Glutamatergic neuron (in vitro differentiated cells): ENCODE results near the gene RPP25L. TPM values are rescaled to one million over a fixed set of nuclear protein-coding genes. Genes with fewer than 3 reads are reported as not detected.

Experiments used
- DNase-seq: peaks from one replicate; pipeline ENCODE4 v3.0.0; 2022
- H3K27ac Mint-ChIP-seq: one replicate; pipeline ENCODE4 v1.8.0; 2020; ENCODE audit warnings: mild to moderate bottlenecking, mixed read lengths, inconsistent platforms; ENCODE audit not compliant: unreplicated experiment
- H3K27me3 Mint-ChIP-seq: one replicate; pipeline ENCODE4 v1.8.0; 2020; ENCODE audit warnings: mild to moderate bottlenecking, moderate library complexity, mixed read lengths, inconsistent platforms; ENCODE audit not compliant: unreplicated experiment
- H3K36me3 Mint-ChIP-seq: one replicate; pipeline ENCODE4 v1.8.0; 2020; ENCODE audit warnings: mild to moderate bottlenecking, mixed read lengths, inconsistent platforms; ENCODE audit not compliant: unreplicated experiment
- H3K4me1 Mint-ChIP-seq: one replicate; pipeline ENCODE4 v1.8.0; 2020; ENCODE audit warnings: mild to moderate bottlenecking, low read depth, mixed read lengths, inconsistent platforms; ENCODE audit not compliant: unreplicated experiment
- H3K4me3 Mint-ChIP-seq: one replicate; pipeline ENCODE4 v1.8.0; 2020; ENCODE audit warnings: mild to moderate bottlenecking, mixed read lengths, inconsistent platforms; ENCODE audit not compliant: unreplicated experiment
- H3K9me3 Mint-ChIP-seq: one replicate; pipeline ENCODE4 v1.8.0; 2020; ENCODE audit warnings: mild to moderate bottlenecking, moderate library complexity, mixed read lengths, inconsistent platforms; ENCODE audit not compliant: unreplicated experiment
- CTCF ChIP-seq: fragments of 200-600 bp; sonication (generic); IDR thresholded peaks from one replicate; pipeline ENCODE4 v1.5.0; 2021; ENCODE audit not compliant: partially characterized antibody, unreplicated experiment
- total RNA-seq: library from RNA; stranded (reverse); fragmentation: NEBNext Ultra II Directional; extraction: Animal tissue kit (Norgen Biotek cat#: 25700); gene quantifications from one replicate; pipeline ENCODE4 v1.2.1, GENCODE V29; 2021; ENCODE audit not compliant: unreplicated experiment

Gene RPP25L
- total RNA-seq, 1 donor from 2014 or later: 12.6 TPM

GRCh38 chr9:34638138-34638445, 26.2 kb upstream of the RPP25L start:
- Mint-ChIP-seq H3K36me3 (no peaks in the 10 kb centered on the region), H3K27me3 (peaks cover 4% of the 10 kb centered on the region), H3K27ac (peak overlapping the region; percentile 87), H3K4me3 (peak overlapping the region; percentile 83), H3K9me3 (peaks cover 4% of the 10 kb centered on the region), H3K4me1 (peaks cover 21% of the 10 kb centered on the region)
- no peak for DNase-seq
- no peak for TF ChIP-seq CTCF

DNA sequence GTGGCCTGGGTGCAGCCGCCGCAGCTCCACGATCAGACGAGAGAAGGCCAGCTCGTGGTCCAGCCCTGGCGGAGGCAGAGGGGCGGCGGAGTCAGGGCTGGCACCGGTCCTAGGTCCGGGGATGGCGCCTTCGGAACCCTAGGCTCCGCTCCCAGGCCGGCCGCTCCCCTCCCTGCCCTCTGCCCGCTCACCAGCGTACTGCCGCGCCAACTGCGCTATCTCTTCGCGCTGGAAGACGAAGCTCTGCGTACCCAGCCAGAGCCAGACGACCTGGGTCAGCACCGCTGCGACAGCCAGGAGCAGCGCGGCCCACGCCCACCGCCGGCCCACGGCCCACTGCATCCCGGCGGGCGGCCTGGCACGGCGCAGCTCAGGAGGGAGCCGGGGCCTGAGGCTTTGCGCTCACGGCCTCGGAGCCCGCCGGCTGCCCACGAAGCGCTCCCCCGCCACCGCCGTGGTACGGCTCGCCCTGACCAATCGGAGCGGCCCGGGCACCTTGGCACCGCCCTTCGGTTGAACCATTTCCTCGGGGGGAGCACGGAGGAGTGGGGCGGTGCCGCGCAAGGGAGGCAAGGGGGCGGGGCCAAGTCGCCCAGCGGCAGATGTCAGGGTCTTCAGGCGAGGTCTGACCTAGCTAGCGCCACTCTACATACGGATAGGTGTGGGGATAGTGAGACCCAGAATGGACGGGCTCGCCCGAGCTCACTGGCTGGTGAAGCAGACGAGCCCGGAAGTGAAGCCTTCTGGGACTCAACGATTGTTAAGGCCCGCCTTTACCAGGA, 25.6 kb upstream of the RPP25L start, which contains the start of gene SIGMAR1:
Gene SIGMAR1 (minus strand): TSS at position 432 of the 782 bp plus-strand sequence. CDS start 90 bp downstream, at position 342.
- no peak for TF ChIP-seq CTCF
- Mint-ChIP-seq H3K27ac (peak within 1 kb of the TSS; percentile 87), H3K4me3 (peak within 1 kb of the TSS; percentile 91)

DNA sequence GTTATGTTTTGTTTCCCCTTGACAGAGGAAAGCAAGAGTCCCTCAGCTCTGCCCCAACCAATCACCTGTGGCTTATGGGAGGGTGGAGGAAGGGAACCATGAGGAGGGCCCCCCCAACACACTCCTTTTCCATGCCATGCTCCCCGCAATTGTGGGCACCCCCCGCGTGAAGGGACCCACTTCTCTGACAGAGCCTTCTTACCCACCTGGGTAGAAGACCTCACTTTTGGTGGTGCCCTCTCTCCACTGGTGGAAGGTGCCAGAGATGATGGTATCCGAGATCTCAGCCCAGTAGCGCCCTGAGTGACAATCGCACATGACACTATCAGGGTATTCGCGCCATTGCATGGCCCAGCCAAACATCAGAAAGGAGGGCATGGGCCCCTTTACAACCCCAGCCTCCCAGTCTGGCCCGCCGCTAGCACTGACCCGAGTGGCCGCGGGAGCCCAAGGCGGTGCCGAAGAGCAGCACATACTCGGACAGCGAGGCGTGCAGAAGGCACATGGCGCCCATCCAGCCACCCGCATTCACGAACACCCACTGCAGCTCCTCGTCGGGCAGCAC, 25.0 kb upstream of the RPP25L start:
- TF ChIP-seq CTCF: no peak
- Mint-ChIP-seq H3K4me3 (peak overlapping the region; percentile 91), H3K9me3 (peaks cover 6% of the 10 kb centered on the region), H3K4me1 (peaks cover 21% of the 10 kb centered on the region), H3K36me3 (no peaks in the 10 kb centered on the region), H3K27ac (peak overlapping the region; percentile 38), H3K27me3 (peaks cover 9% of the 10 kb centered on the region)
- DNase-seq: no peak

More for the DNA sequence above, 25.6 kb upstream of the RPP25L start, which contains the start of gene SIGMAR1:
- Mint-ChIP-seq H3K4me1 (peaks cover 21% of the 10 kb centered on the region), H3K27me3 (peaks cover 6% of the 10 kb centered on the region), H3K36me3 (no peaks in the 10 kb centered on the region), H3K9me3 (peaks cover 4% of the 10 kb centered on the region)
- peak; percentile 97 for DNase-seq

GRCh38 chr9:34635556-34635955, 23.7 kb upstream of the RPP25L start:
- no peak overlapping the region for H3K27ac Mint-ChIP-seq
- DNase-seq: no peak
- H3K36me3 Mint-ChIP-seq: no peaks in the 10 kb centered on the region
- H3K4me1 Mint-ChIP-seq: peaks cover 21% of the 10 kb centered on the region
- peaks cover 14% of the 10 kb centered on the region for H3K27me3 Mint-ChIP-seq
- H3K9me3 Mint-ChIP-seq: peaks cover 6% of the 10 kb centered on the region
- TF ChIP-seq CTCF: no peak
- H3K4me3 Mint-ChIP-seq: no peak overlapping the region
